HepG2 (cell line): ENCODE measurements around the gene MAP1LC3B. TPM values are rescaled to one million over a fixed set of nuclear protein-coding genes. Genes with fewer than 3 reads are reported as not detected.

Experiments
- ATAC-seq: fragments of 200-7000 bp; cut with Tn5 transposase; 3 replicates; pipeline ENCODE4 v1.9.1; 2020; ENCODE audit warnings: mild to moderate bottlenecking, moderate library complexity
- BruUV-seq: library from RNA; stranded (reverse); fragments of 400-500 nt; replicated peaks from 2 replicates; lab custom pipeline; 2021; lab: Mats Ljungman, UMichigan
- CTCF ChIA-PET: fragments of 300-600 bp; formaldehyde crosslinking; extraction: SDS; loops from one replicate; lab custom pipeline; 2021; ENCODE audit warnings: low total read pairs, inconsistent platforms, low intra/inter-chr PET ratio; lab: Yijun Ruan, JAX
- POLR2A ChIA-PET: fragments of 350-600 bp; sonication (Branson Sonifier 250); formaldehyde crosslinking; loops from one replicate; lab custom pipeline; 2020; ENCODE audit warnings: antibody characterized with exemption, inconsistent platforms; lab: Yijun Ruan, JAX
- DNase-seq: peaks from one replicate; pipeline ENCODE4 v3.0.0-alpha.2; 2015; ENCODE audit warnings: low spot score
- FAIRE-seq: peaks from 3 replicates; lab custom pipeline; 2011; peaks lifted over from hg19 to GRCh38; lab: Jason Lieb, UNC
- H2AFZ ChIP-seq: one replicate; pipeline ENCODE4 v1.6.1; 2011; ENCODE audit warnings: low read length, inconsistent platforms
- H3K27ac ChIP-seq: fragments of 300-600 bp; 3 replicates; pipeline ENCODE4 v1.8.0; 2011; ENCODE audit warnings: mixed run types, mild to moderate bottlenecking, mixed read lengths, low read length, inconsistent platforms; ENCODE audit not compliant: insufficient read depth; ENCODE audit errors: extremely low read length
- H3K27me3 ChIP-seq, 2 experiments: fragments of 200-600 bp in 1 of 2; 2 replicates in 1 of 2; 3 replicates in 1 of 2; pipeline versions ENCODE4 v1.6.0 to v1.8.0; 2011; ENCODE audit warnings: low read length in 2 of 2, mild to moderate bottlenecking in 2 of 2, moderate library complexity in 2 of 2, inconsistent platforms in 1 of 2; ENCODE audit not compliant: insufficient read depth in 2 of 2, control insufficient read depth in 1 of 2
- H3K36me3 ChIP-seq, 2 experiments: fragments of 200-600 bp in 1 of 2; replicated peaks in 1 of 2; 2 replicates in 1 of 2; 3 replicates in 1 of 2; pipeline versions ENCODE4 v1.5.1 to v1.8.0; 2011; ENCODE audit warnings: low read length in 2 of 2, inconsistent platforms in 1 of 2; ENCODE audit not compliant: insufficient read depth in 2 of 2, control insufficient read depth in 1 of 2
- H3K4me1 ChIP-seq: 2 replicates; pipeline ENCODE4 v1.5.1; 2012; ENCODE audit warnings: low read length, inconsistent platforms; ENCODE audit not compliant: insufficient read depth
- H3K4me2 ChIP-seq: 2 replicates; pipeline ENCODE4 v1.6.0; 2011; ENCODE audit warnings: low read depth, low read length, inconsistent platforms
- H3K4me3 ChIP-seq, 3 experiments: fragments of 200-600 bp in 1 of 3; sonication (generic), shearing (Covaris generic) in 1 of 3; replicated peaks in 1 of 3; 2 replicates each; pipeline ENCODE4 v1.5.1; 2011 to 2016; ENCODE audit warnings: low read length in 3 of 3, inconsistent platforms in 2 of 3, low read depth in 2 of 3, mild to moderate bottlenecking in 2 of 3, control low read depth in 1 of 3, mixed read lengths in 1 of 3; ENCODE audit not compliant: insufficient read depth in 1 of 3
- H3K79me2 ChIP-seq: one replicate; pipeline ENCODE4 v1.6.1; 2011; ENCODE audit warnings: low read length, inconsistent platforms; ENCODE audit not compliant: insufficient read depth
- H3K9ac ChIP-seq: 2 replicates; pipeline ENCODE4 v1.6.0; 2011; ENCODE audit warnings: mild to moderate bottlenecking, low read depth, low read length, inconsistent platforms; ENCODE audit not compliant: insufficient read depth
- H3K9me3 ChIP-seq: 2 replicates; pipeline ENCODE4 v1.5.1; 2012; ENCODE audit warnings: mild to moderate bottlenecking, low read length
- H4K20me1 ChIP-seq: 2 replicates; pipeline ENCODE4 v1.6.0; 2011; ENCODE audit warnings: inconsistent platforms, mild to moderate bottlenecking, low read length, moderate library complexity; ENCODE audit not compliant: insufficient read depth
- AGO2 ChIP-seq: fragments of 200-400 bp; formaldehyde crosslinking; optimal IDR thresholded peaks from 2 replicates; pipeline ENCODE3; 2017; ENCODE audit warnings: mild to moderate bottlenecking, low read depth, low read length, moderate library complexity
- NFRKB ChIP-seq: fragments of 450-650 bp; IDR thresholded peaks from 2 replicates; pipeline ENCODE4 v1.6.1; 2017
- PAF1 ChIP-seq: IDR thresholded peaks from 2 replicates; pipeline ENCODE4 v1.6.1; 2016; ENCODE audit warnings: missing genetic modification reagents, missing compliant biosample characterization
- POLR2AphosphoS2 ChIP-seq: IDR thresholded peaks from 2 replicates; pipeline ENCODE4 v1.6.1; 2011; ENCODE audit warnings: low read depth, low read length, improper control_type of control experiment
- RBM22 ChIP-seq: fragments of 200-400 bp; formaldehyde crosslinking; optimal IDR thresholded peaks from 2 replicates; pipeline ENCODE3; 2017; ENCODE audit warnings: mild to moderate bottlenecking, low read length, moderate library complexity
- RNF219 ChIP-seq: sonication (generic); formaldehyde crosslinking; IDR thresholded peaks from 2 replicates; pipeline ENCODE4 v1.5.0; 2020; ENCODE audit warnings: mild to moderate bottlenecking, missing genetic modification reagents
- SNAPC2 ChIP-seq: sonication (generic); formaldehyde crosslinking; IDR thresholded peaks from 2 replicates; pipeline ENCODE4 v1.8.1; 2022; ENCODE audit warnings: mild to moderate bottlenecking, missing genetic modification reagents
- TBX2 ChIP-seq: sonication (generic); formaldehyde crosslinking; IDR thresholded peaks from 2 replicates; pipeline ENCODE4 v1.5.0; 2020; ENCODE audit warnings: missing genetic modification reagents, mild to moderate bottlenecking, borderline replicate concordance
- TFE3 ChIP-seq: IDR thresholded peaks from 2 replicates; pipeline ENCODE4 v1.6.1; 2016
- ZBTB38 ChIP-seq: sonication (generic); formaldehyde crosslinking; IDR thresholded peaks from 2 replicates; pipeline ENCODE4 v1.5.1; 2020; ENCODE audit warnings: mild to moderate bottlenecking, missing genetic modification reagents
- ZBTB44 ChIP-seq: sonication (generic); formaldehyde crosslinking; IDR thresholded peaks from 2 replicates; pipeline ENCODE4 v1.4.0; 2020; ENCODE audit warnings: missing genetic modification reagents
- ZNF292 ChIP-seq: sonication (generic); formaldehyde crosslinking; IDR thresholded peaks from 2 replicates; pipeline ENCODE4 v1.8.1; 2022; ENCODE audit warnings: mild to moderate bottlenecking, low read depth, missing genetic modification reagents, borderline replicate concordance
- ZNF564 ChIP-seq: sonication (generic); formaldehyde crosslinking; IDR thresholded peaks from 2 replicates; pipeline ENCODE4 v1.8.1; 2023; ENCODE audit warnings: mild to moderate bottlenecking, missing genetic modification reagents
- ZNF678 ChIP-seq: sonication (generic); formaldehyde crosslinking; IDR thresholded peaks from 2 replicates; pipeline ENCODE4 v1.4.0; 2020; ENCODE audit warnings: mild to moderate bottlenecking, missing genetic modification reagents
- WGBS: methylation state at CpG from one replicate; pipeline ENCODE4 v1.1.6; 2017; ENCODE audit warnings: low lambda C conversion rate; 5-methylcytosine and 5-hydroxymethylcytosine counted together
- in situ Hi-C: cut with HindIII; loops from 2 replicates; pipeline ENCODE4 v1.10.0; 2017; ENCODE audit warnings: low pct_unique_long_range_greater_than_20kb; ENCODE audit not compliant: extremely low pct_ligation_motif_present
- intact Hi-C: fragments of 100-400 bp; cut with micrococcal nuclease; formaldehyde crosslinking; loops from one replicate; pipeline ENCODE4 v1.10.0; 2022; ENCODE audit not compliant: unreplicated experiment
- polyA plus RNA-seq, 8 experiments: library from polyadenylated mRNA; depleted of rRNA in 3 of 8; stranded (reverse) in 7 of 8; unstranded in 1 of 8; fragments of >200 nt; fragmentation: Illumina TruSeq in 4 of 8; extraction: Trizol in 4 of 8; gene quantifications; 2 replicates each; pipeline versions ENCODE4 v1.2.1 to v1.2.3, GENCODE V29; 2011 to 2016; ENCODE audit warnings: low read depth in 4 of 8, missing spikeins in 1 of 8, mixed read lengths in 1 of 8; ENCODE audit not compliant: insufficient read depth in 1 of 8
- total RNA-seq, 5 experiments: library from RNA; depleted of rRNA; stranded (reverse); fragments of >200 nt; fragmentation: Illumina TruSeq; extraction: Trizol; gene quantifications; 2 replicates each; pipeline ENCODE4 v1.2.3, GENCODE V29; 2016; ENCODE audit warnings: low read depth in 1 of 5

Gene MAP1LC3B
- total and polyA plus RNA-seq, 2 of the 13 experiments (the other 11 are each of a cell fraction or from before 2014, with no cell fraction given): 15.7 to 37.4 TPM

- FAIRE-seq (no peak), DNase-seq (no peak), ATAC-seq (no peak)
- Histone ChIP-seq H3K27me3 (no peaks in the 10 kb centered on the region), H3K9ac (no peak overlapping the region), H3K9me3 (no peaks in the 10 kb centered on the region), H3K4me2 (no peak overlapping the region), H3K4me3 (no peak overlapping the region), H3K79me2 (no peaks in the 10 kb centered on the region), H3K27ac (no peak overlapping the region), H4K20me1 (peaks cover 7% of the 10 kb centered on the region; the same call in 1 of the 2 replicates), H3K36me3 (peaks cover 25 to 71% of the 10 kb centered on the region in 2 experiments), H2AFZ (no peak overlapping the region), H3K4me1 (no peaks in the 10 kb centered on the region)
- intact Hi-C loops (no loop called here), in situ Hi-C loops (no loop called here)
- BruUV-seq: no TSS peak
- CTCF ChIA-PET: no interaction called here
- POLR2A ChIA-PET: interaction anchor here (0.9 to 1.7 kb wide), 2 partner anchors 13 to 24 kb away, joined by 3 to 6 read pairs; partner anchors contain the start of gene FBXO31
- WGBS: 97% methylated on average over 26 of the region's 26 CpGs
- peak; percentile 77 for TF ChIP-seq RBM22
- TF ChIP-seq PAF1: no peak
- TF ChIP-seq AGO2: peak; percentile 31
- no peak for TF ChIP-seq TFE3 (CRISPR knock-in tag)
- peak; percentile 52; the same call in 1 of the 2 replicates for TF ChIP-seq POLR2AphosphoS2
- TF ChIP-seq ZBTB38 (CRISPR knock-in tag): peak; percentile 78
These were observed 15.5 kb downstream of the MAP1LC3B start for GRCh38 chr16:87407511-87408112.

- FAIRE-seq (no peak), DNase-seq (no peak), ATAC-seq (no peak)
- intact Hi-C loops: no loop called here
- no peak overlapping the region for H3K4me3 ChIP-seq
- H3K9me3 ChIP-seq: no peaks in the 10 kb centered on the region
- no peak overlapping the region for H3K9ac ChIP-seq
- H4K20me1 ChIP-seq: peaks cover 7% of the 10 kb centered on the region; the same call in 1 of the 2 replicates
- H3K79me2 ChIP-seq: no peaks in the 10 kb centered on the region
- ChIA-PET CTCF (no interaction called here), POLR2A (no interaction called here)
- peaks cover 35 to 68% of the 10 kb centered on the region in 2 experiments for H3K36me3 ChIP-seq
- in situ Hi-C loops: no loop called here
- H3K4me2 ChIP-seq: no peak overlapping the region
- no peak overlapping the region for H2AFZ ChIP-seq
- no peaks in the 10 kb centered on the region for H3K27me3 ChIP-seq
- WGBS: 96% methylated on average over 13 of the region's 13 CpGs
- H3K27ac ChIP-seq: no peak overlapping the region
- no TSS peak for BruUV-seq
- no peaks in the 10 kb centered on the region for H3K4me1 ChIP-seq
- no peak for TF ChIP-seq RNF219 (CRISPR knock-in tag)
- no peak for TF ChIP-seq ZNF564
- no peak for TF ChIP-seq TBX2 (CRISPR knock-in tag)
- TF ChIP-seq ZNF678 (CRISPR knock-in tag): no peak
- TF ChIP-seq NFRKB: no peak
- TF ChIP-seq ZBTB44: no peak
- TF ChIP-seq SNAPC2 (CRISPR knock-in tag): no peak
- no peak for TF ChIP-seq ZNF292 (CRISPR knock-in tag)
These were observed 17.0 kb downstream of the MAP1LC3B start for GRCh38 chr16:87409153-87409552.
